H1 (cell line): ENCODE data around the gene MARCHF3.

Experiments
- ATF2 ChIP-seq: IDR thresholded peaks from 2 replicates; pipeline ENCODE4 v1.6.1; 2012; ENCODE audit warnings: low read length, inconsistent platforms
- CHD2 ChIP-seq: IDR thresholded peaks from 2 replicates; pipeline ENCODE4 v1.6.1; 2012; ENCODE audit warnings: low read length, improper control_type of control experiment
- CTCF ChIP-seq, 3 experiments: IDR thresholded peaks; 1 replicate in 2 of 3; 2 replicates in 1 of 3; pipeline versions ENCODE4 v1.5.1 to v1.6.1; 2011; ENCODE audit warnings: low read length in 3 of 3, mild to moderate bottlenecking in 3 of 3, inconsistent platforms in 2 of 3, low read depth in 1 of 3, moderate library complexity in 1 of 3; ENCODE audit not compliant: insufficient read depth in 1 of 3; ENCODE audit errors: control extremely low read depth in 1 of 3
- JUND ChIP-seq: IDR thresholded peaks from 2 replicates; pipeline ENCODE4 v1.6.1; 2011; ENCODE audit warnings: mild to moderate bottlenecking, improper control_type of control experiment, low read length
- MAFK ChIP-seq: IDR thresholded peaks from 2 replicates; pipeline ENCODE4 v1.6.1; 2012; ENCODE audit warnings: low read depth, mild to moderate bottlenecking, improper control_type of control experiment, low read length
- MAX ChIP-seq: IDR thresholded peaks from 2 replicates; pipeline ENCODE4 v1.6.1; 2012; ENCODE audit warnings: inconsistent platforms
- PHF8 ChIP-seq: fragments of 200-600 bp; sonication (generic); conservative IDR thresholded peaks from 2 replicates; pipeline ENCODE4 v1.7.1; 2012; ENCODE audit warnings: low read depth, mild to moderate bottlenecking, inconsistent platforms, low read length, moderate library complexity
- POLR2A ChIP-seq, 2 experiments: IDR thresholded peaks; 1 replicate in 1 of 2; 2 replicates in 1 of 2; pipeline ENCODE4 v1.6.1; 2011; ENCODE audit warnings: low read depth in 2 of 2, low read length in 2 of 2, mild to moderate bottlenecking in 2 of 2; ENCODE audit errors: control extremely low read depth in 1 of 2
- RBBP5 ChIP-seq: IDR thresholded peaks from 2 replicates; pipeline ENCODE4 v1.7.1; 2012; ENCODE audit warnings: low read depth, mild to moderate bottlenecking, inconsistent platforms, low read length, moderate library complexity, borderline replicate concordance
- RNF2 ChIP-seq: fragments of 200-900, 300-1000 bp; sonication (generic); IDR thresholded peaks from 2 replicates; pipeline ENCODE4 v1.7.1; 2016; ENCODE audit warnings: borderline replicate concordance, low read depth, mild to moderate bottlenecking, antibody characterized with exemption, low read length; ENCODE audit not compliant: poor library complexity, severe bottlenecking; ENCODE audit errors: missing control alignments
- SP1 ChIP-seq: IDR thresholded peaks from 2 replicates; pipeline ENCODE4 v1.6.1; 2011; ENCODE audit warnings: low read depth, low read length
- TBP ChIP-seq: IDR thresholded peaks from 2 replicates; pipeline ENCODE4 v1.6.1; 2011; ENCODE audit warnings: low read depth, low read length, improper control_type of control experiment
- YY1 ChIP-seq: IDR thresholded peaks from 2 replicates; pipeline ENCODE4 v1.6.1; 2011; ENCODE audit warnings: low read depth, mild to moderate bottlenecking, low read length
- ZNF274 ChIP-seq: IDR thresholded peaks from 2 replicates; pipeline ENCODE4 v1.7.0; 2012; ENCODE audit warnings: low read length, borderline replicate concordance; ENCODE audit errors: extremely low read depth

- TF ChIP-seq ATF2 (no peak), CTCF (IDR thresholded peaks at IDR 0.05; ENCODE audit: control extremely low read depth in 1 of 3, insufficient read depth in 1 of 3, low read depth in 1 of 3, low read length in 3 of 3) (no peak), YY1 (no peak), PHF8 (no peak), TBP (no peak), ZNF274 (no peak), MAX (no peak), RNF2 (no peak), RBBP5 (no peak), MAFK (no peak), CHD2 (no peak), POLR2A (IDR thresholded peaks at IDR 0.05; ENCODE audit: control extremely low read depth in 1 of 2, low read depth in 2 of 2, low read length in 2 of 2) (no peak), JUND (no peak), SP1 (no peak)
Measured at GRCh38 chr5:126847826-126848251, 182.5 kb downstream of the MARCHF3 start.
